Activated T-helper 1 cell treated with anti-CD3 and anti-CD28 coated beads, Interleukin-12 subunit alpha, Interleukin-12 subunit beta, Interleukin-2, Interleukin-4 antibody, amounts not matched to agents 30 ng/mL and 10 ng/mL and 1 ng/mL, durations not matched to agents 14 hours and 24 hours and 36 hours (primary cell): ENCODE data around the gene RAB43. TPM values are rescaled to one million over a fixed set of nuclear protein-coding genes. Genes with fewer than 3 reads are reported as not detected.
A peak's percentile ranks its signal among the peaks of the same experiment; 100 is the strongest.
"Not testable (repeated sequence)": the region's sequence is repeated elsewhere in the genome, so short reads cannot be mapped to it uniquely, and the experiment has no call there.

ENCODE experiments used
- DNase-seq: peaks from one replicate; pipeline ENCODE4 v3.0.0; 2021; ENCODE audit warnings: low spot score
- H3K27ac Mint-ChIP-seq: one replicate; pipeline ENCODE4 v1.8.0; 2021; ENCODE audit warnings: mild to moderate bottlenecking, mixed read lengths
- H3K27me3 Mint-ChIP-seq: one replicate; pipeline ENCODE4 v1.8.0; 2022; ENCODE audit warnings: mild to moderate bottlenecking, moderate library complexity, mixed read lengths; ENCODE audit not compliant: insufficient read depth
- H3K36me3 Mint-ChIP-seq: one replicate; pipeline ENCODE4 v1.8.0; 2021; ENCODE audit warnings: low read depth, mixed read lengths
- H3K4me1 Mint-ChIP-seq: one replicate; pipeline ENCODE4 v1.8.0; 2021; ENCODE audit warnings: low read depth, mixed read lengths
- H3K4me3 Mint-ChIP-seq: one replicate; pipeline ENCODE4 v1.8.0; 2021; ENCODE audit warnings: mild to moderate bottlenecking, moderate library complexity, mixed read lengths
- H3K9me3 Mint-ChIP-seq: one replicate; pipeline ENCODE4 v1.8.0; 2021; ENCODE audit warnings: mixed read lengths
- intact Hi-C: fragments of 100-400 bp; cut with micrococcal nuclease; formaldehyde crosslinking; loops from one replicate; pipeline ENCODE4 v1.15.1; 2024
- total RNA-seq: library from RNA; stranded (reverse); gene quantifications from 2 replicates; pipeline ENCODE4 v1.2.3, GENCODE V29; 2022

RAB43 gene
- total RNA-seq, 1 donor from 2014 or later = 46.8 TPM

DNA sequence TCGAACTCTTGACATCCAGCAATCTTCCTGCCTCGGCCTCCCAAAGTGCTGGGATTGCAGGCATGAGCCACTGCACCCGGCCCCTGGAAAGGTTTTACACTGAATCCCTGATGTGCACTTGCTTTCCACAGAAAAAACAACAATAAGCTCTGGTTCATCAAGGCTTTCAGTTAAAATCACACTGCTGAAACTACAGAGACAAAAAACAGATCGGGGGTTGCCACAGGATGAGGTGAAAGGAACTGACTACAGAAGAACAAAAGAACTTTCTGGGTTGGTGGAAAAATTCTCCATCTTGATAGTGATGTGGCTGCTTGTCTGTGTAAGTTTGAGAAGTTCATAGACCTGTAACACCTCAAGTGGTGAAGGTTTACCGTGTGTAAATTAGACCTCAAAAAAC, 2.9 kb downstream of the RAB43 start:
- DNase-seq = peak; percentile 54
- no peaks in the 10 kb centered on the region for H3K27me3 Mint-ChIP-seq
- no peaks in the 10 kb centered on the region for H3K9me3 Mint-ChIP-seq
- peak overlapping the region; percentile 99 for H3K27ac Mint-ChIP-seq
- peaks cover 75% of the 10 kb centered on the region for H3K4me1 Mint-ChIP-seq
- intact Hi-C loops = loop anchor here (1.0 to 5.0 kb wide), 3 partner anchors 16 to 501 kb away; no protein-coding TSS in a partner anchor
- peaks cover 44% of the 10 kb centered on the region for H3K36me3 Mint-ChIP-seq
- H3K4me3 Mint-ChIP-seq = peak overlapping the region; percentile 94

DNA sequence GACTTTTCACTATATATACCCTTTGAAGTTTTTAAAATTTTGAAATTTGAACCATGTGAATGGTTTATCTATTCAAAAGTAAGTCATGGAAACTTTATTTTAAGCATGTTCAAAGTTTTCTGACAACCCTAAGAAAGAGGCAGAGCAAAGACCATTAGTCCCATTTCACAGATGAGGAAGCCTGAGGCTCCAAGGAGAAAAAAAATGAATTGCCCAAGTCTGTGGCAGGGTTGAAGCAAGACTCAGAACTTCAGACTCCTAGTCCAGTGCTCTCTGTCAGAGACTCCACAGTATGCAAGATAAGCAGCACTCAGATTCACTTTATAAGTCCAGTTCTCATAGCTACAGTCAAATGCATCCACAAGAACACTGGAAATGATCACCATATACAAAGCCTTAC, 4.5 kb downstream of the RAB43 start:
- Mint-ChIP-seq H3K27me3 (no peaks in the 10 kb centered on the region), H3K27ac (peak overlapping the region; percentile 99), H3K4me3 (peak overlapping the region; percentile 94), H3K4me1 (peaks cover 74% of the 10 kb centered on the region), H3K36me3 (peaks cover 54% of the 10 kb centered on the region), H3K9me3 (no peaks in the 10 kb centered on the region)
- DNase-seq = no peak
- intact Hi-C loops = loop anchor here (5.0 kb wide), 1 partner anchor 500 kb away; no protein-coding TSS in a partner anchor

DNA sequence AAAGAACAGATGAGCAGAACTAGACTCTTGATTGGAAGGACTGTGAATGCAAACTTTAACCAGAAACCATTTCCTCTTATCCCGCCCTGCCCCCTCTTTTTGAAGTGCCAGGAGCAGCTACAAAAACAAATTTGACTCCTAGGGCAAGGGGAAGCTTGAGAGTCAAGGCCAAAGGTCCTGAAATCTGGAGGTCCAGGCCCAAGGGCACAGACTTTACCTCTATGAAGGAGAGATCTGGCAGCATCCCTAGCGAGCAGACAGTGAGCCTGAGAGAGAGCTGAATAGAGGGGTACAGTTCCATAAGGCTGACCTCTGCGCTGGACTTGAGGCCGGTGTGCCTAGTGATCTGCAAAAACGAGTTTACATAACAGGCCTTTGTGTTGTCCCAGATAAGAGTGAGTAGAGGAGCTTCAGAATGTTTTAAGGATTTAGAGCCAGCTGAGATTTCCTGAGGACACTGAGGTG, 5.1 kb downstream of the RAB43 start:
- Mint-ChIP-seq H3K36me3 (peaks cover 55% of the 10 kb centered on the region), H3K27ac (peak overlapping the region; percentile 92), H3K9me3 (no peaks in the 10 kb centered on the region), H3K27me3 (no peaks in the 10 kb centered on the region), H3K4me3 (peak overlapping the region; percentile 78), H3K4me1 (peaks cover 80% of the 10 kb centered on the region)
- no peak for DNase-seq
- intact Hi-C loops = loop anchor here (5.0 kb wide), 1 partner anchor 499 kb away; no protein-coding TSS in a partner anchor

DNA sequence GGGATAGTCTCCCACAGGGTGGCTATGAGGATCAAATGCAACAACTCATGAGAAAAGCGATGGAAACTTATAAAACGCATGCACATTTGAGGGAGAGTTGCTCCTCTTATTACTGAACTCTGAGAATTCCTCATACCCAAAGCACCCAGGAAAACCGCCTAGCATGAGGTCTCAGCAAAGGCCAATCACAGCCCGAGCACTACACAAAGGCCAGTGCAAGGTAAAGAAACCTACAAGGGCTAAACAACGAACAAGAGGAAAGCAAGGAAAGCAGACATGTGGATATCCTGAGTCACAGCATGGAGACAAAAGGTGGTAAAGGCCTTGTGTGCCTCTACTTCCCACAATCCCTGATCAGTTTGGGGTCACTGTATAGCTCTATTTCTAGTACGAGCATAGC, 7.1 kb downstream of the RAB43 start:
- H3K9me3 Mint-ChIP-seq = no peaks in the 10 kb centered on the region
- no peaks in the 10 kb centered on the region for H3K27me3 Mint-ChIP-seq
- peak overlapping the region; percentile 47 for H3K4me3 Mint-ChIP-seq
- intact Hi-C loops = no loop called here
- H3K27ac Mint-ChIP-seq = peak overlapping the region; percentile 86
- peaks cover 58% of the 10 kb centered on the region for H3K36me3 Mint-ChIP-seq
- H3K4me1 Mint-ChIP-seq = peaks cover 86% of the 10 kb centered on the region
- no peak for DNase-seq

DNA sequence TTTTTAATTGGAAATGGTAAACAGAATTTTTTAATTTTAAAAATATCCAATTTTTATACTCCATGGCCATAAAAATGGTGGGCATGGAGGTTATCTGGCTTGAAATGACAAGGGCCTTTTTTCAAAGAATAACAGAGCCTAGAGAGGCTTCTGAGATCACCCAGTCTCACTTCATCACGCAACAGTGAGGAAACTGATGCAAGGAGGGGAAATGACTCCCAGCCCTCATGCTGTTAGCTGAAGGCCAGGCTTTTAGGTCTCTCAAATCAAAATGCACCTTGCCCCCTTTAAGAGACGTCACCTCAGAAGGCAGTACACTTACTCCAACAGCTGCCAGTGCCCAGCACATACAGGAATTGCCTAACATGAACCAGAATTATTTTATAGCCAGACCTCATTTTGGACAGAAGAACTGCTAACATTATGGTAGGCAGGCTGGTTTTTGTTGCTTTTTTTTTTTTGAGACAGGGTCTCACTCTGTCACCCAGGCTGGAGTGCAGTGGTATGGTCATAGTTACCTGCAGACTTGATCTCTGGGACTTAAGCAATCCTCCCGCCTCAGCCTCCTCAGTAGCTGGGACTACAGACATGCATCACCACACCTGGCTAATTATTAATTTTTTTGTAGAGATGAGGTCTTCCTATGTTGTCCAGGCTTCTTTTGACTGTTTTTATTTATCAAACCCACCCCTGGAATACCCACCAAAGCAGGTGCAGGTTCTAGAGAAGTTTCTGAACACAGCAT, 9.1 kb downstream of the RAB43 start:
- peak; percentile 31 for DNase-seq
- H3K4me3 Mint-ChIP-seq = peak overlapping the region; percentile 59
- intact Hi-C loops = loop anchor here (1.0 kb wide), 1 partner anchor 8 kb away; no protein-coding TSS in a partner anchor
- no peaks in the 10 kb centered on the region for H3K27me3 Mint-ChIP-seq
- peak overlapping the region; percentile 92 for H3K27ac Mint-ChIP-seq
- peaks cover 60% of the 10 kb centered on the region for H3K36me3 Mint-ChIP-seq
- H3K4me1 Mint-ChIP-seq = peaks cover 82% of the 10 kb centered on the region
- H3K9me3 Mint-ChIP-seq = no peaks in the 10 kb centered on the region

DNA sequence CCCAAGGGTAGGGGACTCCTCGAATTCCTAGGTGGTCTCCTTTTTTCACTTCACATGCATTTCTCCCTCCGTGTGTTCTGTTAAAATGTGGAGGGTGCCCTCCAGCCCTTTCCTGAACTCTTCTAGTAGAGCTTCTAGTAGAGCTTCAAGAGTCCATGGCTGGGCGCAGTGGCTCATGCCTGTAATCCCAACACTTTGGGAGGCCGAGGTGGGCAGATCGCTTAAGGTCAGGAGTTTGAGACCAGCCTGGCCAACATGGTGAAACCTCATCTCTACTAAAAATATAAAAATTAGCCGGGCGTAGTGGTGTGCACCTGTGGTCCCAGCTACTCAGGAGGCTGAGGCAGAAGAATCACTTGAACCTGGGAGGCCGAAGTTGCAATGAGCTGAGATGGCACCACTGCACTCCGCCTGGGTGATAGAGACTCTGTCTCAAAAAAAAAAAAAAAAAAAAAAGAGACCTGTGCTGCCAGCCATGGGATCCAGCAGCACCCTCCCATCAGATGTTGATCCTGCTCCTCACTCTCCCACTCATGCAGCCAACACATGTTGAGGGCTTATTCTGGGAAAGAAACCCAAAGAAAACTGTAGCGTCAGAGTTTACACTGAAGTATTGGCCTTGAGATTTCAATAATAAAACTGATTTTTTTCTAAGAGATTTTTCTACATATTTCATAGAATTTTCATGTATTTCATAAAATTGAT, 10.4 kb downstream of the RAB43 start:
- Mint-ChIP-seq H3K27ac (peak overlapping the region; percentile 67), H3K36me3 (peaks cover 54% of the 10 kb centered on the region), H3K4me1 (peaks cover 70% of the 10 kb centered on the region)
- DNase-seq, H3K4me3 Mint-ChIP-seq, H3K27me3 Mint-ChIP-seq, intact Hi-C loops, H3K9me3 Mint-ChIP-seq: not testable (repeated sequence)

DNA sequence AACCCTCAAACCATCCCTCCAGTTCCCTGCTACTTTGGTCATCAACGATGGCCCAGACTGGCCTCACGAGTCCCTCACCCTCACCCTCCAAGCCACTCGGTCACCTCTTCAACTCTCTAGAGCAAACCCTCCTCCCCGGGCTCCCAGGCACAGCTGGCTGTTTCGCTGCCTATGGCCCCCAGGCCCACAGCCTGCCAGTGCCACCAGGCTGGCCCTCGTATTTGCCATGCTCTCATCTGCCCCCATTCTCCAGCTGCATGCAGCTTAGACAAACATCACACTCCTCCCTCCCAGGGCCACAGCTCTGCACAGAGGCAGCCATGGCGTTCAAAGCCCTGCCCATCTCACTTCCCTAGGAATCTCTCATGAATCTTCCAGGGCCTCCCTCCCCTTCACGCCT, 13.8 kb downstream of the RAB43 start:
- Mint-ChIP-seq H3K27ac (peak overlapping the region; percentile 76), H3K4me1 (peaks cover 57% of the 10 kb centered on the region), H3K36me3 (peaks cover 42% of the 10 kb centered on the region), H3K27me3 (no peaks in the 10 kb centered on the region), H3K9me3 (no peaks in the 10 kb centered on the region), H3K4me3 (no peak overlapping the region)
- DNase-seq = no peak
- intact Hi-C loops = no loop called here

DNA sequence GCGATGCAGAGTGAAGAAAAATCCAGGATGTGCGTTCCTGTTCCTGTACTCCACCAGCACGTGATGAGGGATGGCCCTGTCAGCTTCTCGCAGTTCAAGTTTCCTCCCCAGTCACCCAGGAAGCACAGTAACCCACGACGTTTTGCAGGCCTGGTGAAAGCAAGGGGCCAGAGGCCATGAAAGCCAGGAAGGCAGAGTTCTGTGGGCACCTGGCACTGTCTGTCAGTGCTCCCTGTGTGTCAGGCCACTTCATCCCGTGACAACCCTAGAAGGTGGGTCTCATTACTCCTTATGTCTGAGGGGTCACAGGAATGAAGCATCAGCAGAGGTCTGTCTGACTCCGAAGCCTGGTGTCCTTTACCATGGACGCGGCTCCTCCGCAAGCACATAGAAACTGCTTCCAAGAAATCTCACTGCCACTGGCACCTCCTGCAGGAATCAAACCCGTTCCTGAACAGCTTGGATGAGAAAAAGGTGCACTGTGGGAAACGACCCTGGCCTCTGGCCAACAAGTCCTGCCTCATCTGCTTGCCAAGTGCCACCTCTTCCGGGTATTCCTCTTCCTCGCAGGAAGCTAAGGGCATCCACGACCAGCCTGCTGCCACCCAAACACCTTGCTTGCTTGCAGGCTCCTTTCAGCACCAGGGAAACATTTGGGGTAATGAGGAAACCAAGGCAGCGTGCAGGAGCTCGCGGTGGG, 14.6 kb downstream of the RAB43 start:
- Mint-ChIP-seq H3K4me1 (peaks cover 49% of the 10 kb centered on the region), H3K36me3 (peaks cover 37% of the 10 kb centered on the region), H3K27ac (peak overlapping the region; percentile 12), H3K27me3 (no peaks in the 10 kb centered on the region), H3K9me3 (no peaks in the 10 kb centered on the region), H3K4me3 (no peak overlapping the region)
- no peak for DNase-seq
- intact Hi-C loops = no loop called here

DNA sequence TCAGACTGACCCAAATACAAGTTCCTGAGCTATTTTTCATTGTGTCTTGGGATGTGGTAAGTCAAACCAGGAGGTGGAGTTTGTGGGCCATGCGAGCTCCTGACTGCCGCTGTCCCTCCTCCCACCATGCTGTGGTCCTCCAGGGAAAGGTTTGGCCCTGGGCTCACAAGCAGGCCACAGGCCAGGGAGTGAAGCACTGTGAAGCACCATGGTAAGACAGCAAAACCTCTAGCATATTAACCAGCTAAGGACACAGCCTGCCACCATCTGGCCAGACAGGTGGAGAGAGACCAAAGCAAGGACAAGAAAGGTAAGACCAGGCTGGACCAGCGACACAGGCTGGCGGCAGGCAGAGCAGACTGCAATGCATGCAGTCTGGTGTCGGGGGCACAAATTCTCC, 15.3 kb downstream of the RAB43 start:
- Mint-ChIP-seq H3K4me3 (no peak overlapping the region), H3K9me3 (no peaks in the 10 kb centered on the region), H3K4me1 (peaks cover 46% of the 10 kb centered on the region), H3K27ac (no peak overlapping the region), H3K27me3 (no peaks in the 10 kb centered on the region), H3K36me3 (peaks cover 34% of the 10 kb centered on the region)
- DNase-seq = no peak
- intact Hi-C loops = no loop called here

DNA sequence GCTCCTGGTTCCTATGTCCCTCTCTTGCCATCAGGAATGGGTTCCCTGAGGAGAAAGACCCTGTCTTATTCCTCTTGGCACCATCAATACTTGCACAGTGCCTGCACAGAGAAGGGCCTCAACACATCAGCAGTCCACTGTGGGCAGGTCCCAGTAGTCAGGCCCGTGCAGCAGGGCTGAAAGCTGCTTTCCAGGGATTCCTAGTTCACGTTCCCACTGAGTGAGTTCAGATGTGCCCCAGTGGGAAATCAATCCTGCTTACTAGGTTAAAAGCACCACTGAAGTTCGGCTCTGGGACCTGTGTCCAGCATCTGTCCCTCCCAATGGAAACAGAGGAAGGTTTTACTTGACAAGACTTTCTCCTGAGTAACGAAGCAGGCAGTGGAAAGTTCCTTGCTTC, 15.7 kb downstream of the RAB43 start:
- Mint-ChIP-seq H3K9me3 (no peaks in the 10 kb centered on the region), H3K27me3 (no peaks in the 10 kb centered on the region), H3K4me3 (no peak overlapping the region), H3K4me1 (peaks cover 46% of the 10 kb centered on the region), H3K36me3 (peaks cover 34% of the 10 kb centered on the region), H3K27ac (no peak overlapping the region)
- intact Hi-C loops = no loop called here
- no peak for DNase-seq

DNA sequence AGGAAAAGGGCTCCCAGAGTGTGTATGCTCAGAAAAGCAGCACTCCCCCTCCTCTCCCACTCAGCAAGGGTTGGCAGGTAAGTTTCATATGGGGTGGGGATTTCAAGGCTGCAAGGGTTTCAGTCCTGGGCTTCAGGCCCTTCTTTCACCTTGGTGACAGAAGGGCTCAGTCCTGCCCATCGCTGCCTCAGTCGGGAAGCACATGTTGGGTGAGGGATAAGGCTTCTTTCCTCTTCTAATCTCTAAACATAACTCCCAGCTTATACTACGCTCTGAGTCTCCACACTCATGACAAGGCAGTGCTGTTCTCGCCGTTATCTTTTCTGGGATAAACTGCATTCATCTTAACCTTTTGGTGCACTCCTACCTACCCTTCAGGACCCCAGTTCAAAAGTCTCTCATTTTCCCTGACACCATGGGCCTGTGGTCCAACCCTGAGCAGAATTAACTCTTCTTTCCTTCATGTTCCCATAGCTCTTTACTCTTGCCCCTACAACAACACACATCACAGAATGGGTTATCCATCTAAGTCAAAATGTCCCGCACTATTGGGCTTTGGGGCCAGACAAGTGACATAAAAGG, 17.0 kb downstream of the RAB43 start:
- Mint-ChIP-seq H3K4me3 (no peak overlapping the region), H3K9me3 (no peaks in the 10 kb centered on the region), H3K4me1 (peaks cover 35% of the 10 kb centered on the region), H3K36me3 (peaks cover 22% of the 10 kb centered on the region), H3K27me3 (no peaks in the 10 kb centered on the region), H3K27ac (peak overlapping the region; percentile 42)
- no peak for DNase-seq
- intact Hi-C loops = no loop called here

DNA sequence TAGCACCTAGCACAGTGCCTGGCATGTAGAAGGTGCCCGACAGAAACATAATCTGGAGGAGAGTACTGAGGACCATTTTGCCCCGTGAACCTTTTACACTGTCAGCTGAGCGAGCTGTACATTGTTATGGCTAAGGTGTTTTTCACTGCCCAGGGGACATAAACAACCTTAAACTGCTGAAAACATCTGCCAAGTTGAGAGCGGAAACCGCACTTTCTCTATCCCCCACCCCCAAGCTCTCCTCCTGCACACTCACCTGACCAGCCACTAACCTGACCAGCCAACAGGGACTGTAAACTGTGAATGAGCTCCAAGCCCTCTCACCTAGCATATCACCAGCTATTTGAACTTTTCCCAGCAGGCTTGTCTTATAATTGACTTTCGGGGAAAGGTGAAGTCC, 17.6 kb downstream of the RAB43 start:
- no peak for DNase-seq
- intact Hi-C loops = no loop called here
- H3K36me3 Mint-ChIP-seq = peaks cover 22% of the 10 kb centered on the region
- H3K9me3 Mint-ChIP-seq = no peaks in the 10 kb centered on the region
- peak overlapping the region; percentile 55 for H3K27ac Mint-ChIP-seq
- no peak overlapping the region for H3K4me3 Mint-ChIP-seq
- H3K4me1 Mint-ChIP-seq = peaks cover 35% of the 10 kb centered on the region
- no peaks in the 10 kb centered on the region for H3K27me3 Mint-ChIP-seq
